Measurements from ENCODE around the gene CDA.

- TF ChIP-seq EZH2 (IDR thresholded peaks at IDR 0.05; ENCODE audit: low read depth, unreplicated experiment) (no peak), POLR2AphosphoS5 (IDR thresholded peaks at IDR 0.05; ENCODE audit: low read depth) (no peak), EZH2phosphoT487 (IDR thresholded peaks at IDR 0.05; ENCODE audit: unreplicated experiment) (no peak), REST (IDR thresholded peaks at IDR 0.05; ENCODE audit: unreplicated experiment) (no peak), CREB1 (CRISPR knock-in tag; IDR thresholded peaks at IDR 0.05; ENCODE audit: low read depth) (no peak), STAT1 (IDR thresholded peaks at IDR 0.05; ENCODE audit: unreplicated experiment) (no peak), JUNB (IDR thresholded peaks at IDR 0.05; ENCODE audit: unreplicated experiment) (no peak), NANOG (IDR thresholded peaks at IDR 0.05; ENCODE audit: borderline replicate concordance) (no peak), ETS1 (IDR thresholded peaks at IDR 0.05) (no peak), ZNF462 (CRISPR knock-in tag; IDR thresholded peaks at IDR 0.05) (no peak)
- TF ChIP-seq, protein P1, sequence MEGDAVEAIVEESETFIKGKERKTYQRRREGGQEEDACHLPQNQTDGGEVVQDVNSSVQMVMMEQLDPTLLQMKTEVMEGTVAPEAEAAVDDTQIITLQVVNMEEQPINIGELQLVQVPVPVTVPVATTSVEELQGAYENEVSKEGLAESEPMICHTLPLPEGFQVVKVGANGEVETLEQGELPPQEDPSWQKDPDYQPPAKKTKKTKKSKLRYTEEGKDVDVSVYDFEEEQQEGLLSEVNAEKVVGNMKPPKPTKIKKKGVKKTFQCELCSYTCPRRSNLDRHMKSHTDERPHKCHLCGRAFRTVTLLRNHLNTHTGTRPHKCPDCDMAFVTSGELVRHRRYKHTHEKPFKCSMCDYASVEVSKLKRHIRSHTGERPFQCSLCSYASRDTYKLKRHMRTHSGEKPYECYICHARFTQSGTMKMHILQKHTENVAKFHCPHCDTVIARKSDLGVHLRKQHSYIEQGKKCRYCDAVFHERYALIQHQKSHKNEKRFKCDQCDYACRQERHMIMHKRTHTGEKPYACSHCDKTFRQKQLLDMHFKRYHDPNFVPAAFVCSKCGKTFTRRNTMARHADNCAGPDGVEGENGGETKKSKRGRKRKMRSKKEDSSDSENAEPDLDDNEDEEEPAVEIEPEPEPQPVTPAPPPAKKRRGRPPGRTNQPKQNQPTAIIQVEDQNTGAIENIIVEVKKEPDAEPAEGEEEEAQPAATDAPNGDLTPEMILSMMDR (conservative IDR thresholded peaks at IDR 0.05; ENCODE audit: low read depth in 2 of 2) = no peak
These were observed 20.6 kb downstream of the CDA start for GRCh38 chr1:20609541-20609940.

Measured in GM23338 (cell line).